NCI-H226 (cell line): ENCODE results near the gene NSF.
"Not testable (repeated sequence)": the region's sequence is repeated elsewhere in the genome, so short reads cannot be mapped to it uniquely, and the experiment has no call there.

ENCODE experiments used
- DNase-seq: peaks from one replicate; pipeline ENCODE4 v3.0.0-alpha.2; 2015

The NSF gene

DNA sequence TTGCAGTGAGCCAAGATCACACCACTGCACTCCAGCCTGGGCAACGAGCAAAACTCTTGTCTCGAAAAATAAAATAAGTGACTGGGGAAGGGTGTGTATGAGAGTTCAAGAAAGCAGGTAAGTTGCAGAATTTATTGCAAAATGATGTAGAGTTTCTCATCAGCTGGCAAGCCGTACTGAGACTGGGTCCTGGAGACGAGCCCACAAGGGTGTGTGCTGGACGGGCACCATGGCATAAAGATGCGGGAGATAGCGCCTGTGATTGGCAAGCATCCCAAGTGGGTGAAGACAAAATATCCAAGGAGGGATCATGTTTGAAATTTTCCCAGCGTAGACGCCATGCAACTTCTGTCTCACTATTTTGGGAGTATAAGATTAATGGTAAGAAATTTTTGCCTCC is 168.7 kb downstream of the NSF start:
- DNase-seq, result no peak

GRCh38 chr17:46763416-46763815 is 172.9 kb downstream of the NSF start:
- DNase-seq, result no peak

DNA sequence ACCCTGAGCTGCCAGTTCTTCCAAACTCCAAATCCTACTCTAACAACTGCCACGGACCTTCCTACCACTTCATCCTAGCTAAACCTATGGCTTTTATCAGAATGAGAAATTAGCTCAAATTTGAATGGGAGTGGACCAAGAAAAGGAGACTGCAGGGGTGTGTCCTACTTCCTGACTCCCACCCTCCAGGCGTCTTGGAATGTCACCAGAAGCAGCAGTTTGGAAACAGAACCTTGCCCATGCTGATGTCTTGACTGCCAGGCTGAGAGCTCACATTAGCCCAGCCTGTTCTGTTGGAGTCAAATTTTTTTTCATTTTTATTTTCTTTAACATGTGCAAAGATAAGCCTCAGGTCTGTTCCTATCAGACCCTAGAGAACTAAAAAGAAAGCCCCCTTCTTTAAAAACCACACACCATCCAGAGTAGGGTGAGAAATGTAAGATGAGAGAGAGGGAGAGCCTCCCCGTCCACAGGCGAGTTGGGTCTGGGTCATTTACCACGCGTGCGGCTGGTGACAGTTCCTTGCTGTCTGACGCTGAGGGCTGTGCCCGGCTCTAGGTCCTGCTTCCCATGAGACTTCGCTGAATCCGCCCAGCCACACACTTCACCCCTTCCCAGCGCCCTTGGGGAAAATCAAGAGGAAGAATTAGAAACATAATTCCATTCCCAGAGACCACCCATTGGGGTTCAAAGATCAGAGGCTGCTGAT is 173.7 kb downstream of the NSF start:
- DNase-seq, result no peak

DNA sequence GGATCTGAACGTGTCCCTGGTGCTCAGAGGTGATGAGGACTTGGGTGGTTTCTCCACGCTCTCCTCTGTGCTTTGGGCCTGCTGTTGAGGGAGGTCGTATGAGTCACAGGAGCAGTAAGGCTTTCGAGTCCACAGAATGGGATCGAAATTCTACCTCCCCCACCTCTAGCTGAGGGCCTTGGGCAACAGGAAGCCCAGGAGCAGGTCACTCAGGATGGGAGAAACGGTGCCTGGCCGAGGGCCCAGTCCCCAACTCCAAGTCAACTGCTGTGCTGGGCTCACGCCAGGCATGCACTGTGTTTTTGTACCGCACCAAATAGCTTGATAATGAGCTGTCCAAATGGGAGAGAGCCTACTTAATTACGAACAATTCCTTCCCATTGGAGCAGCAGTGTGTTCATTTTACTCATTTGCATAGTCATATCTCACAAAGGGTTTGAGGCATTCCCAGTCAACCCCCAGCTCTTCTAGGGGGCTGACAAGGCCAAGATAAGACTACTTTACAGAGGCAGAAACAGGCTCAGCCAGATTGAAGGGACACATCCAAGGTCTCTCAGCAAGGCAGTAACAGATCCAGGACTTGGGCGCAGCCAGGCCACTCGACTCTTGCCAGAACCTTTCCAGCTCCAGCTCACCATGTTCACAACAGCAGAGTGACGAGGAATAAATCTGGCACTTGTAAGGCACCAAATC is 174.4 kb downstream of the NSF start:
- DNase-seq, result peak; percentile 86

- no peak for DNase-seq
These were observed 175.0 kb downstream of the NSF start for GRCh38 chr17:46765453-46765852.

GRCh38 chr17:46766493-46767491 is 176.3 kb downstream of the NSF start:
- no peak for DNase-seq

DNA sequence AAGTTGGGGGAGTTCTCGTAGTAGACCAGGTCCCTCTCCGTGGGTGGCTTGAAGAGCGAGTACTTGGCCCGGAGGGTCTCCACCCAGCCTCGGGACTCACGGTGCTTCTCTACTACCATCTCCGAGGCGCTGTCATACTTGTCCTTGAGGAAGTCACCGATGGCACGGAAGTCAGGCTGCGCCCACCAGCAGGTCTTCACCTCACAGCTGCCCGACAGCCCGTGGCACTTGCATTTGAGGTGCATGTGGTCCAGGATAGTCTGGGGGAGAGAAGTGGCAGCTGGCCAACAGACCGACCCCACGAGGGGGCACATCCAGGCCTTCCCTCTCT is 178.0 kb downstream of the NSF start:
- no peak for DNase-seq

- not testable (repeated sequence) for DNase-seq
These were observed 178.4 kb downstream of the NSF start for GRCh38 chr17:46768896-46769295.

- peak; percentile 47 for DNase-seq
These were observed 179.3 kb downstream of the NSF start for GRCh38 chr17:46769531-46770438.

DNA sequence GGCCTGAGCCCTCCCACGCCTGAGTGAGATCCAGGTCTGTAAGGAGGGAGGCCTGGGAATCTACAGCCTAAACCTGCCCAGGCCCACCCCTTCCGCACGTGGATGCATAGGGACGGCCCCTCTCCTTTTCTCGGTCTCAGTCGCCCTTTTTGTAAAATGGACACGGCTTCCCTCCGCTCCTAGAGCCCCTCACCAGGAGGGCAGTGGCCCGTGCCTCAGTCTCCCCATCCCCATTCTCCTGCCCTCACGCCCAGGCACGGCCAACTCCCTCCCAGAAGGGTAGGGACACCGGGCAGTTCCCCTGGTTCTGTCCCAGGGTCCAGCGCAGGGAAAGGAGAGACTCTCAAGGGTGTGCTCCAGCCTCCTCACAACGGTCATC is 180.0 kb downstream of the NSF start:
- DNase-seq, result no peak

DNA sequence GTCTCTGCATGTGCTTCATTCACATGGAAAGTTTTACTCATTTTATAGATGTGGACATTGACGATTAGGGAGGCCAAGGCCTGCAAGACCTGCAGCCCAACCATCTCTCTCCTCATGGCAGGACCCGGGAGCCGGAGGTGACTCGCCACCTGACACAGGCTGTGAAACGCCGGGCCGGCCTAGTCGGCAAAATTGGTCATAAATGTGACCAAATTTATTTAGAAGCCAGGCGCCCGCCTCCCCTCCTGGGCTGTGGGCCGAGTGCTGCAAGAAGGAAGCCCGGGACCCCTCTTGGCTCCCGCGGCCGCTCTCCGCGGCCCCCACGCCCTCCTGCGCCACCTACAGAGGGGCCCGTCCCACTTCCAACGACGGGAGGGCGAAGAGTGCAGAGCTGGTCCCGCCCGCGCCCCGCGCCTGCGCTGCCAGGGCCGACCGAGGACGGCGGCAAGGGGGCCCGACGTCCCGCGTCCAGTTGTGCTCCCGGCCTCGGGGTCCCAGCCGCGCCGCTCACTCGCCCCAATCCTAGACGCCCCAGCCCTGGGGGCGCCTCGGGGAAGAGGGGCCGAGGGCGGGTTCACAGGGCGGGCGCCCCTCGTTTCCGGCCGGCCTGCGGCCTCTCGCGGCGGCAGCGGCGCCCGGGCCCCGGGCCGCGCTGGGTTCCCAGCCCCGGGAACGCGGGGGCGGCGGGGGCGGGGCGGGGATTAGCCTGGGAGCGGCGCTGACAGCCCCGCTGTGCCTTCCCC is 180.5 kb downstream of the NSF start:
- DNase-seq, result peak; percentile 45

DNA sequence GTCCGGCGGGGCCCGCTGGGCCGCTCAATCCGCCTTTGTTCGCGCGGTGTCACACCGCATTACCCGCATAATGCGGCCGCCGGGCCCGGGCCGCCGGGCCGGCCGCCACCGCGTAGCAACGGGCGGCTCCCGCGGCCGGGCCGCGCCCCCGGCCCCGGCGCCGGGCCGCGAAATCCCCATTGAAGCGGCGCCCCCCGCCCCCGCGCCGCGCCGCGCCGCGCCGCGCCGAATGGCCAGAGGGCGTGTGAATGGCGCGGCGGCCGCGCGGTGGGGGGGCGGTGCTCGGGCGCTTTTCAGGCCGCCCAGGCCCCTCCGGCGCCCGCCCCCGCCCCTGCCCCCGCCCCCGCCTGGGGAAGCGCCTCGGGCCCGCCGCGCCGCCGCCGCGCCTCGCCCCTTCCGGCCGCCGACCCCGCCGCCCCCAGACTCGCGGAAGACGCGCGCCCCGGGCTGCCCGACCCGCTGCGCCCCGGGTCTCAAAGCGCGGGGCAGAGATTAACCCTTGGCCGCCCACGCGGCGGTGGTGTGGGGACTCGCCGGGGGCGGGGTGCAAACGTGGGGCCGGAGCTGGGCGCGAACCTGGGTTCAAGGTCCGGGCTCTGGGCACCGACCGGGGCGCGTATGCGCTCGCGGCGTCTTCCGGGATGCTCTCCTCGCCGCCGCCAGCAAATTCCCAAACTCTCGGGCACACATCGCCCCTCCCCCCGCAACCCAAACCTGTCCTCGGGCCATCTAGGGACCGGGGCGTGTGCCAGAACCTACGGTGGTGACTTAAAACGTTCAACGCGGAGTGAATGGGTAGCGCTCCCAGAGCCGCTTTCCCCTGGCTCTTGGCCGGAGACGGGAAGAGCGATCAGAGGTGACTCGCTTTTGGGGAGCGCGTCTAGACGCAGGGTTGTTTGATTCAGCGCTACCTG is 181.3 kb downstream of the NSF start:
- DNase-seq, result peak; percentile 36

DNA sequence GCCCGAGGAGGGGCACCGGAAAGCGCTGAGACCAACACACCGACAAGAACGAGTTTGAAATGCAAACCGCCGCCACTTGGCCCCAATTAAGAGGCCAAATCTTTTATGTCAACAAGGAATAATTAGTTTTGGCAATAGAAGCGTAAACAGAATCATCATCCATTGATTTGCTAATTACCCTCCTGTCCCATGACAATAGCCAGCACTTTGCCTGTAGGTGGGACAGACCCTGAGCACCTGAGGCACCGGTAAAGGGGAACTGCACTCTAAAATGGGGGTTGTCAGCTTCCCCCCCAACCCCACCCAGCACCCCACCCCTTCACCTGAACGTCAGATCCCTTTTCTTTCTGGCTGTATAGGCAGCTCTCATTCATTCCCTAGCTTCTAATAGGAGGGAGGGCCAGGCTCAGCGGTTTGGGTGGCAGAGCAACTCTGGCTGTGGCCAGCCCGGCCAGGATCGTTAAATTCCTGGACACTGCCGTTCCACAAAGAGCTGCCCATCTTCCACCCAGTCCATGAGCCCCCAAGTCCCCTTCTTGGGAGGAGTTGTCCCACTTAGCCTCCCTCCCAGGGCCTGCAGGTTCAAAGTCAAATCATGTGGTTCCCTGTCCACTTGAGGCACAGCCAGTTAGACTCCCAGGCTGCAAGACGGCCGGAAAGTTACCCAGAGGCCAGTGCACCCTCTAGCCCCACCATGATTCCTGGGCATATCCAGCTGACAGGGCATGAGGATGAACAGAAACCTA is 182.2 kb downstream of the NSF start:
- no peak for DNase-seq

- DNase-seq, result no peak
These were observed 182.7 kb downstream of the NSF start for GRCh38 chr17:46773221-46773605.

DNA sequence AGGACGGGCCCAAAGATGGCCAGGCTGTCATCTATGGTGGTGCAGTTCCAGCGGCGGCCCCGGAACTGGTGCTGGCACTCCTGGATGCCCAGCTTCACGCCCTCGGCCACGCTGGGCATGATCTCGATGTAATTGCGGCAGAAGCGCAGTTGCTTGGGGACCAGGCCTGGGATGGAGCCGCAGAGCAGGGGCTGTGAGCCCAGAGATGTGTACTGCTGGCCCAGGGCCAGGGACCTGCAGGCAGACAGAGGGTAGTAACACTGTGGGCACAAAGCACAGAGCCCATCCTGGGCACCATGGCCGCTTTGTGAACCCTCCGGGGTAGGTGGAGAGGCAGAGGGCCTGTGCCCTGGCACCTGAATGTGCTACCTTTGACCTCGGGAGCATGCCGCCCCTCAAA is 183.2 kb downstream of the NSF start:
- DNase-seq, result no peak

DNA sequence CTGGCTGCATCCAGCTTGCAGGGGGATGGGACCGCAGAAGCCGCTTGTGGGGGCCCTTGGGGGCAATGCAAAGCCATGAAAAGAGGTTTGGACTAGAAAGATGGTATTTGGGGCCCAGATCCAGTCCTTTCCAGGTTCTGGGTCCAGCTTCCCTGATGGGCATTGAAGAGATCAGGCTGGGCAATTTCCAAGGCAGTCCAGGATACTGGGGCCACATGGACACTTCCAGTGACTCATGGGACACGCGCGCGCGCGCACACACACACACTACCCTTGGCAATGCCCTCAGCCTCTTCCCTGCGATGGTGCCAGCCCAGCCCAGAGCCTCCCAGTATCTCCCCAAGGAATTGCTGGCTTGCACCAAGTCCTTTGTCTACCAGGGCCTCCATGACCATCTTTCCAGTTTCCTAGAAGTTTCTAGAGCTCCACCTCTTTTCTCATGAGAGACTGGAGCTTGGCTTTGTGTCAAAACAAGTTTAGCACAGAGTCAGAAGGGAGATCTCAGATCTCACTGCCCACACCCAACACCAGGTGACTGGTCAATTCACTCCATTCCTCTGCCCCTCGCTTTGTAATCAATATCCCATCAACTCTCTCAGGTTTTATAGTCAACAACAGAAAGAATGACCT is 183.8 kb downstream of the NSF start:
- peak; percentile 17 for DNase-seq

- no peak for DNase-seq
These were observed 186.0 kb downstream of the NSF start for GRCh38 chr17:46776298-46777005.
